DMS 273 treated with DMSO at 0.1 percent for 48 hours (cell line): ENCODE data around the gene SENP2.
"Not testable (repeated sequence)": the region's sequence is repeated elsewhere in the genome, so short reads cannot be mapped to it uniquely, and the experiment has no call there.

Experiments
- DNase-seq: peaks from one replicate; lab custom pipeline; 2025; lab: John Stamatoyannopoulos, UW

Gene SENP2

DNA sequence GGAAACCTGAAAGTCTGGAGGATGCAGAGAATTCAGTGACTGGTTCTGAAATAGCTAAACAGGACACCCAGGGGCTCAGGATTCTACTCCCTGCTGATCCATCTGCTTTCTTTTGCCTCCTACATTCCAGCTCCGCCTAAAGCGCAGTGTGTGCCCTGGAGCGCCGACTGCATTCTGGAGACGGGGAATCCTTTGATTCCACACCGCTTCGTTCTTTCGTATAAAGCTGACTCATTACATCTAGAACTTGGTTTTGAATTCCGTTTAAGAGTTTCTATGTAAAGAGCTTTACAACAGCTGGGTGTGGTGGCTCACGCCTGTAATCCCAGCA is 61.8 kb downstream of the SENP2 start:
- DNase-seq, result no peak

DNA sequence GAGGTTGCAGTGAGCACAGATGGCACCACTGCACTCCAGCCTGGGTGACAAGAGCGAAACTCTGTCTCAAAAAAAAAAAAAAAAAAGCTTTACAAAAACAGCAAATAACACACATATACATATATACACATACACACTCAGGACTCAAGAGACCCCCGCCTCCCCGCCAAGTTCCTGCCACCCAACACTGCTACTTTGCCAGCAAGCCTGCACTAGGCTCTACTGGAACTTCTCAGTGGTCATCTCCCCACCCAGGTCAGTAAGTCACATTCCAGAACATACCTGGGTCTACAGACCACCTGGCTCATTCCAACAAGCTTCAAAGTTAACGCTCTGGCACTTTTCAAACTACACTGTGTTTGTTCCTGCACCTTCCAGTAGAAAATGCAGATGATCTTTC is 62.3 kb downstream of the SENP2 start:
- DNase-seq, result no peak

DNA sequence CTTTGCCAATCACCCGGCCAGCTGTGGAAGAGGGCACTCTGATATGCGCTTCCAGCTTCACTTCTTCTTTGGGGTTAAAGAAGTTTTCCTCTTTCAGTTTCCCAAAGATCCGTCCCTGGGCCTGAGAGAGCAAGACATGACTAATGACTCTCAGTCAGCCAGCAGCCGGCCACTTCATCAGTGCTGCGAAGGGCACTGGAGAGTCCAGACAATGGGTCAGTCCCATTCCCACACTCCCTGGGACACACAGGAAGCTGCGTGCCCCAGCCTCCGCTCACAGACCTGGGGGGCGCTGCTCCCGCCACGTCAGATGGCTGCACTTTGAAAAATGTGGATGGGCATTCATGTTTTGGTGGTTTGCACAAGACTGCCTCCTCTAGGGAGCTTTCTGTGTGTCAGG is 63.3 kb downstream of the SENP2 start:
- no peak for DNase-seq

DNA sequence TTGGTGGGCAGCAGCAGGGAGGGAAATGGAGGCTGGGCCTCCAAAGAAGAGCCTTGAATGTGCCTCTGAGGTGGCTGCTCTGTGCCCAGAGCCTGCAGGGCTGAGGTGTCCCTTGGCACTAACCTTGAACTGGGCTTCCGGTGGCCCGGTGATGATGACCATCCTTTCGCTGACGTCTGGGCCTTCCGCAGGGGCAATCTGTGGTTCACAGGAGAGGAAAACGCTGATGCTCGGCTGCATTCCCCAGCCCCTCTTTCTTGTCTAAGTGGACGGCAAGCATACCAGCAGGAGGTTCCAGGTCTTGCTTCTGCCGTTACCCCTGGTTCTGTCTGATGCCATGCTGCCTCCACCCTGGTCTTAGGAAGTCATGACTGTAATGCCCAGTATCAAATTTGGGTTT is 65.9 kb downstream of the SENP2 start:
- DNase-seq, result no peak

DNA sequence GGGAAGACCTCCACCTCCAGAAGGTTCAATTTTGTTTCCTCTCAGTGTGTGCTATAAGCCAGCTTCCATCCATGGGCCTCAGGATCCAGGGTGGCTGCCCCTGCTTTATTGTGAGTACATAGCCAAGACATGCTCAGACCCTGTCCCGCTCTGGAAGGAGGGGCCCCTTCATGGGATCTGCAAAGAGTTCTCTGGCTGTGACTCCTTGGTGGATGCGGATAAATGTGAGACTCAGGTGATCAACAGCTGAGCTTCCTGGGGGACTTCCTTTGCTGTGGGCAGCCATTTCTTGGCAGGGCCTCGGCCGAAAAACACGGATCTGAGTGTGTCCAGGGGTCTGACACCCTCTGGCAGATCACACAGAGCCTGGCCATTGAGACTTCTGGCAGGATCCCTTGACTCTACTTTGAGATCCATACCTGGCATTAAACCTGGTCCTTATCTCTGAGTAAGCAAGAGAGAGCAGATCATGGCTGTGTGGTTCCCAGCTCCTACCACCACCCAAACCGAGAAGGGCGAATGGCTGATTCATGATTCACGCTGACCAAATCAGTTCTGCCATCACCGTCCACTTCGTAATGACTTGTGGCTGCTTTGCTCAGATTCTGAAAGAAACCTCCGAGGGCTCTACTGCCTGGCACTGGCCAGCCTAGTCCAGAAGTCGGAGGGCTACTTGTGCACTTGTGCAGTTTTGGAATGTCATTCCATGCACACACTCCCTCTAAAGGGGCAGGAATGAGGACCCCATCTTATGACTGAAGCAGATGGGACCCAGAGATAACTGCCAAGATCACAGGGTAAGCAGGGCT is 68.1 kb downstream of the SENP2 start:
- no peak for DNase-seq

DNA sequence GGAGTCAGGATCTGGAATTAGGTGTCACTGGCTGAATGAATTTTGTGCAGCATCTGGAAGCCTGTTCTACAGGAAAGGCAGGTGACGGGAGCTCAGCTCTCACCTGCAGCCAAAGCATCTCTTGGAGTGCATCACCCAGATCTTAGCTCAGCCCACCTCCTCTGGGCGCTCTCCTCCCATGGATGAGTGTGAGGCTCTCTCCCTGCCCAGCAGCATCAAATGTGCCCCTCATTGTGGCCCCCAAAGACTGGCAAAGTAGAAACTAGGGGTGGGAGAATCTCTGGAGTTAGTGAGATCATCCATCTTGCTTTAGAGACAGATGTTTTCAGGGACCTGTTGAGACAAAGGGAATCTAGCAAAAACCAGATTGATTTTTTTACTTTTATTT is 68.7 kb downstream of the SENP2 start:
- no peak for DNase-seq

DNA sequence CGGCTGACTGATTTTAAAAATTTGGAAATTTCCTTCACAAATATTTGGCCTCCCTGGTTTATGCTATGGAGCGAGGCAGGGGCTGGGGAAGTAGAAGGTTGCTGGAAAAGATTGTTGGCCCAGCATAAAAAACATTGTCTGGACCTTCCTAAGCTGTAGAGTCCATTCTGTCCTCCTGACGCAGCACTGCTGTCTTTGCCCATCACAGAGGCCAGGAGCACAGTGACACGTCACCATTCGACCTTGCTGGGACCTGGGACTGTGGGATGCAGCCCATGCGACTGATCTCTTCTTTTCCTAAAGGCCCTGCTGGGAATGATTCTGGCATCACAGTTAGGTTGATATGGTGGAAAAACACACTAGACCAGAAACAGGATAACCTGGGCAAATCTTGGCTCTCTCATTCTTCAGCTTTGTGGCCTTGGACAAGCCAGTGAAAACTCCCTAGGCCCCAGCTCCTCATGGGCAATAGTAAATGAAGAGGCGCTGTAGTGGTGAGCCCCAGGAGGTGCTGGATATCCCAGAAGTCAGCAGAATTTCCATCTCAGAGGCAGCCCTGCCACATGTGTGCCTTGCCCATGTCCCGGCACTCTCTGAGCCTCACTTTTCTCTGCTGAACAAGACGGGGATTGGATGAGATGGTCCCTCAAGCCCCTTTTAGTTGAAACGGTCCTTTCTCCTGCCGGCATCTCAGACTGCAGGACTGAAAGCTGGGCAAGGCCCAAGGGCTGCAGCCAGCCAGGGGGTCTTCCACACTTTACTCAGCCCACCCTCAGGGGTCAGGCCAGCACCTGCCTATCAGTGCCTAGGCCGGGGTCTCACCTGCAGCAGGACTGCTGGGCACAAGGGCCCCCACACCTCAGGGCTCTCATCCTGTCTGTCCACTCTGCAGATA is 69.6 kb downstream of the SENP2 start:
- DNase-seq, result no peak

DNA sequence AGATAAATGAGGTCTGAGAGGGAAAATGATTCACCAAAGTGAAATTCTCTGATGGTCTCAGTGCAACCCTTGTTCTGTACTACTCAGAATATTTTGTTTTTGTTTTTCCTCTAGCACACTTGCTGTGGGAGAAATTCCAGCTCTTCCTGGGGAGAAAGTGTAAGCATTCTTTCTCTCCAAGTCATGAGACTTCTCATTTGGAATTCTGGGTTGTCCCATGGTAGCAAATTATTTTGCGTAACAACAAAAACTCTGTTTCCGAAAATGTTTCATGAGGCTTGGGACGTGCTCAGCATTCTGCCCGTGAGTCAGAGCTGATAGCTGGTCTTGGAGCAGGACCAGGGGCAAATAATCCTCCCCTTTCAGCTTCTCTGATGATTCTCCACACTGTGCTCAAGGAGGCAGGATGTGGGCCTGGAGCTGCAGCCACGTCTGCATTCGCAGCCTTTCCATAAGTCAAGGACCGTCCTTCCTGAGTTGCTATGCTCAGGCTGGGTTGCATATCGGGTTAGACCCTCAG is 70.3 kb downstream of the SENP2 start:
- DNase-seq, result no peak

DNA sequence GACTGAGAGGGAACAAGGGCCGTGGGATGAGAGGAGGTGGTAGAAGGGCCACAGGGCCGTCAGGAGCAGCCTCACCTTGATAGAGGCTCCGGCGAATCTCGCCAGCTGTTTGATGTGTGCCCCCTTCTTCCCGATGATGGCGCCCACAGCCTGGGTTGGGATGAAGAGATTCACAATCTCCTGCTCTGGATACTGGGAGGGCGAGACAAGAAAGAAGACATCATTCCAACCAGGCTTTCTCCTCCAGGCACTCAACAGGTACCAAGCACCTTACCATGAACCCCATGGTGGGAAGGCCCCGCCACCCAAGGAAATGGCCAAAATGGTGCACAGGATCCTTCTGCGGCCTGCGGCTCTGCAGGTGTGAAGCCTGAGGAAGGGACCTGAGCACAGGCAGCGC is 71.1 kb downstream of the SENP2 start:
- DNase-seq, result no peak

DNA sequence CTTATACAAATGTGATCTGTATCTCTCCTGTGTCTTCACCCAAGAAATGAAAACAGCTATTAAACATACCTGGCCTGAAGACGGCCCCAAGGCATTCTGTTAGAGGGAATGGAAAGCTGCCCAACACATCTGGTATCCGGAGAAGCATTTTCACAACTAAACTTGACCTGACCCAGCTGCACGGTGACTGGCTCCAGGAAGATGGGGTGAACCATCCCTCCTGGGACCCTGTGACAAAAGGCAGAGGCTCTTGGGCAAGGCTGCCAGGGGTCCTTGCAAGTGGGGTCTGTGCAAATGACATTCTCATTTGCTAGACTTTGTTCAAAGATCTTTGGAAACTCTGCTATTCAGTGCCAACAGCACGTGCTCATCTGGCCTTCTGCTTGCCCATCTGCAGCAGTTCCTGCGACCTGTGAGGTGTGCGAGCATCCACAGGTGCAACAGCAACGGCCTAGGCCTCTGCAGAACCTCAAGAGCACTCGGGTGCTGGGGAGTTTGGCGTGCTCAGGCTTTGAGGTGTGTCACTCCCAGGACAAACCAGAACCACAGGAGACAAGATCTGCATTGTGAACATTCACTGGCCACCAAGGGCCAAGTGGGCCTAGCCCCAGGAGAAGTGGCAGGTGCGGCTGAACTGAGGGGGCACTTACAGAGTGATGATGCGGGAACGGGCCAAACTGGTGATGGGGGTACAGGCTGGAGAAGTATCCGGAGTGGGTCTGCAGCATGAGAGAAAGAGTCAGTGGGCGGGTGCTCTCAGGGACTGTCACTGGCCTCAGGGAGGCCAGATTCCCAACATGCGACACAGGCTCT is 71.8 kb downstream of the SENP2 start:
- DNase-seq, result no peak

DNA sequence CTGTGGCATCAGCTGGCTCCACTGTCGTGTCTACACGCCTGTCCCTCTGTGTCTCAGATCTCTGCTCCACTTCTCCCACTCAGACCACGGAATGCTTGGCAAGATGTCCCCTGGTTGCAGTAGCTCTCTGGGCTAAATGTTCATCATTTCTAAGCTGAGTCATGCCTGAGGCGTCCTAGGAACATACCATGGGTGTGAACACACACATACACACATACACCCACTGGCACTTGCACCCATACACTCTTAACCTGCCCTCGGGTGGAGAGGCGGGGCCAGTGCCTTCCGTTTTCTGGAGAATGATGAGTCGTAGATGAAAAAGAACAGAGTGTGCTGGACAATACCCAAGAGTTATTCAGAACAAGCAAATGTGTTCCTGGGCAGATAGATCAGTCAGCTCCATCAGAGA is 72.4 kb downstream of the SENP2 start:
- DNase-seq, result no peak

DNA sequence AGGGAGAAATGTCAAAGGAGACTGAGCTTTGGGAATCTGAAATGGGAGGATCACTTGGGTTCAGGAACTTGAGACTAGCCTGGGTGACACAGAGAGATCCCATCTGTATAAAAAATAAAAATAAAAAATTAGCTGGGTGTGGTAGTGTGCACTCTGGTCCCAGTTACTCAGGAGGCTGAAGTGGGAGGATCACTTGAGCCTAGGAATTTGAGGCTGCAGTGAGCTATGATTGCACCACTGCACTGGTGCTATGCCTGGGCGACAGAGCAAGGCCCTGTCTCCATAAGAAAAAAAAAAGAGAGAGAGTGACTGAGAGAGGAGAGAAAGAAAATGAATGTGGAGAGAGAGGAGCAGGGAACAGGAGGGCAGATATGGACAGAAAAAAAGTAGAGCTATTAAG is 72.8 kb downstream of the SENP2 start:
- DNase-seq, result no peak

DNA sequence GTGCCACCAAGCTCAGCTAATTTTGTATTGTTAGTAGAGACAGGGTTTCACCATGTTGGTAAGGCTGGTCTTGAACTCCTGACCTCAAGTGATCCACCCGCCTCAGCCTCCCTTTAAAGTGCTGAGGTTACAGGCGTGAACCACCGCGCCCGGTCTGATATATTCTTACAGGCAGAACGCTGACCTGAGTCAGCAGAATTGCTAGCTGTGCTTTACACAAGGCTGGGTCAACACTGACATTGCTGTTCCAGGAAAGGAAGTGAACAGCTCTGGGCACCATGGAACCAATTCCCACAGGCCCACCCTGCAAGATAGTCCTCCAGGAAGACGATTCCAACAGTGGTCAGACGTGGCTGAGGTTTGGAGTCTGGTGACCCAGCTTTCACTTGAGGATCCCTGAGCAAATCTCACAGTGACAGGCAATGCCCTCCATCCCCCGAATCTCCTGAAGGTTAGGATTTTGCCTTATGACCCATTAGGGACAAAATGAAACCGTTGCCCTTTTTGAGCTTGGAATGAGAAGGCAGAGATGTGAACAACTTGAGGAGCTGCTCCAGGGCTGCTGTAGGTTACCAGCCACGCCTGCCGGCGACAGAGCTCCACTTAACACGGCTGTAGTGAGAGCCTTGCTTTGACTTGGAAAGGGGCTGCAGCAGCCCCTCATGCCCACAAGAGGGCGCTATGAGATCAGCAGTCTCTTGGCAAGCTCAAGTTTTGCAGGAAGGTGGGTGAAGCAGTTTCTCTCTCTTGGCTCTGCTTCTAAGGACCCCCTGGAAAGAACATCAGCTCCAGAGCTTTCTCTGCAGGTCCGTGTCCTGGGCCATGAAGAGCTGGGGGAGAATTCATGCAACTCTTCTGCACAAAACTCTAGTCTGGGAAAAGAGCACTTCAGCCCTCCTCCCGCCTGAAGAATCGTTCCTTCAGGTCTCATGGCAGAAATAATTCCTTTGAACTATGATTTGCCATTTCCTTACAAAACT is 74.1 kb downstream of the SENP2 start:
- DNase-seq, result peak; percentile 72

DNA sequence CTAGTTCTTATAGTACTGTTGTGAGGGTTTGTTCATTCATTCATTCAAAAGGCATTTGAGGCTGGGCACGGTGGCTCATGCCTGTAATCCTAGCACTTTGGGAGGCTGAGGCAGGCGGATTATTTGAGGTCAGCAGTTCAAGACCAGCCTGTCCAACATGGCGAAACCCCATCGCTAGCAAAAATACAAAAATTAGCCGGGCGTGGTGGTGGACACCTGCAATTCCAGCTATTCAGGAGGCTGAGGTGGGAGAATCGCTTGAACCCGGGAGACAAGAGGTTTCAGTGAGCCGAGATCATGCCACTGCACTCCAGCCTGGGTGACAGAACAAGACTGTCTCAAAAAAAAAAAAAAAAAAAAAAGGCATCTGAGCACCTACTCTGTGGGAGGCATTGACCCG is 75.2 kb downstream of the SENP2 start:
- not testable (repeated sequence) for DNase-seq

DNA sequence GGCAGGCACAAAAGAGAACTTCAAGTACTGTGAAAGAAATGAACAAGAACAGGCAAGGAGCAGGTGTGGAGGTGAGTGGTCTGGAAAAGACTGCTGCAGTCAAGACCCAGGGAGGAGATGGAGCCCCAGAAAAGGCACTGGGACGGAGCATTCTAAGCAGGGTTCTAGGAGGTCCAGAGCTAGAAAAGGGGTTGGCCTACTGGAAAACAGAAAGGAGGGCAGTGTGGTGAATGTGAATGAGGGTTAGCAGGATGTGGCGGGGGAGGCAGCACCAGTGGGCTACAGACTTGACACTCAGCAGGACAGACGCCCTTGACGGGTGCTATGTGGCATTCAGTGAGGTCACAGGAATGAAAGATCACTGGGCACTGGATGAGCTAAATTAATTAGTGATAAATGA is 75.7 kb downstream of the SENP2 start:
- no peak for DNase-seq

DNA sequence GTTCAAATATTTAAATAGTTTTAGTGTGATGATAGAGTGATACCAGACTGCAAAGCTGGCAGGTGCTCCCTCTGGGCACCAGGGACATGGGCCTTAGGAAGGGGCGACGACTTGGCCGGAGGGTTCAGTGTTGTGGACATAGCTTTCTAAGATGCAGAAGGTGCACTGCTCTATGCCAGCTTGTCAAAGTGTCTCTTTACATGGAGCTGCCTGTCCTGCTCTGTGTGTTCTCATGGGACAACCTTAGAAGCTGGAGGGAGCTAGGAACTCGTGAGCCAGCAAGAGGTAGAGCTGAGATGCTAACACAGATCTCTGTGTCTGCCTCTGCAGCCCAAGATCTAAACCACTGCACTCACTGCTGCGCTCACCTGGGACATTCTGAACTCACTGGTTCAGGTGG is 77.8 kb downstream of the SENP2 start:
- no peak for DNase-seq

DNA sequence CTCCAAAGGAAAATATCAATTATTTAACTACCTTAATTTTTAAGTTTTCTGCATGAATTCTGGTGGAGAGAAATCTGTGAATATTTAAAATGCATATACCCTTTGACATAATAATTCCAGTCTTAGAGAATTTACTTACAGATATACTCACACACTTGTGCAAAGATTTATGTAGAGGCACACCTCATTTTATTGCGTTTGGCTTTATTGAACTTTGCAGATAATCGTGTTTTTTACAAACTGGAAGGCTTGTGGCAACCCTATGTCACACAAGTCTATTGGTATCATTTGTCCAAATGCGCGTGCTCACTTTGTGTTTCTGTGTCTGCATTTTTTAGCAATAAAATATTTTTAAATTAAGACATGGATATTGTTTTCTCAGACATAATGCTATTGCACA is 81.5 kb downstream of the SENP2 start:
- no peak for DNase-seq

DNA sequence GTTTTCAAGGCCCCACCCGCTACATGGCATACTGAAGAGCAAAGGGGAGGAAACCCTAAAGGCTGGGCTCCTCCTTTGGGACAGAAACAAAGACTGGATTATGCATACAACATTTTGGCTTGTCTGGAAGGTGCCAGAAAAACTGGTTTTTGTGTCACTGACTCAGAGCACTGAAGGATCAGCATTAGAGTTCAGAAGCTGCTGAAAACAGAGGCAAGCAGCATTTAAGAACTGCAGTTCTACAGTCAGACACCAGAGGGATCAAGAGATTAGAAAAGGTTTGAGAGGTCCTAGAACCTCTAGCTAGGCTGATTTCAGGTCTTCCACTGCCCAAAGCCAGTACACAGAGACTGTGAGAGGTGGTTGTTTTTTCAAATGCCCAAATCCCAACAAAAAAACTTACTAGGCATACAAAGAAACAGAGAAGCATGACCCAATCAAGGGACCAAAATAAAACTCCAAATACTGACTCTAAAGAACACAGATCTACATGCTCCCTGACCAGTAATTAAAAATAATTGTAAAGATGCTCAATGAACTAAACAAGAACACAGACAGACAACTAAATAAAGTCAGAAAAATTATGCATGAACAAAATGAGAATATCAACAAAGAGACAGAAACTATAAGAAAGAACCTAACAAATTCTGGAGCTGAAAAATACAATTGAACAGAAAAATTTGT is 91.2 kb downstream of the SENP2 start:
- DNase-seq, result peak; percentile 23

DNA sequence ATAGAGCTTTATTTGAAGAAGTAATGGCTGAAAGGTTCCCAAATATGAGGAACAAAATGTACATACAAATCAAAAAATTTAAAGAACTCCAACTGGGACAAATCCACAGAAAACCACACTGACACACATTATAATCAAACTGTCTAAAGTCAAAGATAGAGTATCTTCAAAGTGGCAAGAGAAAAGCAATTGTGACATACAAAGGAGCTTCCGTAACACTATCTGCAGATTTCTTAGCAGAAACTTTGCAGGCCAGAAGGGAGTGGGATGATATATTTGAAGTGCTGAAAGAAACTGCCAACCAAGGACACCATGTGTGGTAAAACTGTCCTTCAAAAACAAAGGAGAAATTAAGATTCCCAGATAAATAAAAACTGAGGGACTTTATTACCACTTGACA is 91.9 kb downstream of the SENP2 start:
- DNase-seq, result no peak

DNA sequence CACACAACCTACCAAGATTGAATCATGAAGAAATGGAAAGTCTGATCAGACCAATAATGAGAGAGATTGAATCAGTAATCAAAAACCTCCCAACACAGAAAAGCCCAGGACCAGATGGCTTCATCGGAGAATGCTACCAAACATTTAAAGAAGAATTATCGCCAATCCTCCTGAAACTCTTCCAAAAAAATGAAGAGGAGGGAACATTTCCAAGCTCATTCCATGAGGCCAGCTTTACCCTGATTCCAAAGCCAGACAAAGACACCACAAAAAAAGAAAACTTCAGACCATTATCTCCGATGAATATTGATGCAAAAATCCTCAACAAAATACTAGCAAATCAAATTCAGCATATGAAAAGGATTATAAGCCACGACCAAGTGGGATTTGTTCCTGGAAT is 94.1 kb downstream of the SENP2 start:
- DNase-seq, result no peak
